ENCODE results near the gene TMEM63A. TPM values are rescaled to one million over a fixed set of nuclear protein-coding genes. Genes with fewer than 3 reads are reported as not detected.
A peak's percentile ranks its signal among the peaks of the same experiment; 100 is the strongest.
"Not testable (repeated sequence)": the region's sequence is repeated elsewhere in the genome, so short reads cannot be mapped to it uniquely, and the experiment has no call there.

Gene TMEM63A
- total and polyA plus RNA-seq, 4 experiments from 2014 or later = 46.2 to 507 (median 278) TPM

DNA sequence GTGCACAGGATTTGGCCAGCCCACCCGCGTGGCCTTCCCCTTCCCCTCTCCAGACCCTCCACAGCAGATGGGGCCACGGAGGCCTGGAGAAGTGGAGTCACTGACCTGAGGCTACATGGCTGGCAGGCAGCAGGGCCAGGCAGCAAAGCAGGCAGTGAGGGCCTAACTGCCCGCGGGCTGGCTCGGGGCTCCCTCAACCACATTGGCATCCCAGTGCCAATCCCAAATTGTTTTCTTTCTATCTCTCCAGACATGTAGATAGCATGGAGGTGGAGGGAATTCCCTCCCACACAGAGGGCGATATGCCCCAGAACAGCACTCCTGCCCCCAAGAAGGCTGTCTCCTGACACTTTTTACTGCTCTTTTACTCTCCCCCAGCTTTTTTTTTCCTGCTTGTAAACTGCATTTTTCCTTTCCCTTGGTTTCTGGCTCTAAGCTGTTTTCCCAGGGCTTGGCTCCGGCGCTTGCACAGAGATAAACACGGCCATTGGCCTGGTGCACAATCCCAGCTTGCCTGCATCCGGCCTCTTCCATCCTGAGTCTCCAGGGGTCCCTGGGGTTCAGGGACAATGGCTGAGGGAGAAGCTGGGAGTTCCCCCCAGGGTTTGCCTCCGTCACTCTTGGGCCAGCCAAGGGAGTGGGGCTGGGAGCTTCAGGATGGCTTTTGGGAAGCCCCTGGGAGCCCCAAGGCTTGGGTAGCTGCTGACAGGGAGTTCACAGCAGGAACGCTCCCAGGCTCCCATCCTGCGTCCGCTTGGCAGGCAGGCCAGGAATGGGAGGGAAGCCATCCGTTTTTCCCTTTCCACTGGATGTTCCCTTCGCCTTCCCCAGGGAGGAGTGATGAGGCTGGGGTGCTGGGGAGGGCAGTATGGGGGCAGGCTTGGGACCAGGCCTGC is 65.3 kb downstream of the TMEM63A start:
- ChIA-PET CTCF (ENCODE audit: partially characterized antibody) (interaction anchor here (0.6 kb wide), 1 partner anchor 108 kb away, joined by 3 read pairs; no protein-coding TSS in a partner anchor), POLR2A (ENCODE audit: partially characterized antibody) (interaction anchor here (0.8 to 1.4 kb wide), 2 partner anchors 8 to 39 kb away, joined by 4 to 5 read pairs; partner anchors contain the start of gene SRP9)
- Histone ChIP-seq H3K27ac (ENCODE audit: low read depth, low read length) (no peak overlapping the region), H3K4me1 (ENCODE audit: insufficient read depth, low read length) (no peaks in the 10 kb centered on the region), H3K9me3 (ENCODE audit: control insufficient read depth in 1 of 2, low read length in 2 of 2) (no peaks in the 10 kb centered on the region), H3K4me3 (ENCODE audit: low read length in 2 of 2) (no peak overlapping the region), H3K27me3 (ENCODE audit: insufficient read depth, low read length) (no peaks in the 10 kb centered on the region), H3K36me3 (ENCODE audit: insufficient read depth, low read length) (no peaks in the 10 kb centered on the region)
- intact Hi-C loops (cut with micrococcal nuclease) = no loop called here
- no peak overlapping the region for H3K4me3 Mint-ChIP-seq
- no peaks in the 10 kb centered on the region for H3K36me3 Mint-ChIP-seq
- H3K27me3 Mint-ChIP-seq = no peaks in the 10 kb centered on the region
- peaks cover 0 to under 1% (median 0%) of the 10 kb centered on the region in 4 donors for H3K4me1 Mint-ChIP-seq
- no peak for DNase-seq
- no peaks in the 10 kb centered on the region for H3K9me3 Mint-ChIP-seq
- H3K27ac Mint-ChIP-seq = no peak overlapping the region

DNA sequence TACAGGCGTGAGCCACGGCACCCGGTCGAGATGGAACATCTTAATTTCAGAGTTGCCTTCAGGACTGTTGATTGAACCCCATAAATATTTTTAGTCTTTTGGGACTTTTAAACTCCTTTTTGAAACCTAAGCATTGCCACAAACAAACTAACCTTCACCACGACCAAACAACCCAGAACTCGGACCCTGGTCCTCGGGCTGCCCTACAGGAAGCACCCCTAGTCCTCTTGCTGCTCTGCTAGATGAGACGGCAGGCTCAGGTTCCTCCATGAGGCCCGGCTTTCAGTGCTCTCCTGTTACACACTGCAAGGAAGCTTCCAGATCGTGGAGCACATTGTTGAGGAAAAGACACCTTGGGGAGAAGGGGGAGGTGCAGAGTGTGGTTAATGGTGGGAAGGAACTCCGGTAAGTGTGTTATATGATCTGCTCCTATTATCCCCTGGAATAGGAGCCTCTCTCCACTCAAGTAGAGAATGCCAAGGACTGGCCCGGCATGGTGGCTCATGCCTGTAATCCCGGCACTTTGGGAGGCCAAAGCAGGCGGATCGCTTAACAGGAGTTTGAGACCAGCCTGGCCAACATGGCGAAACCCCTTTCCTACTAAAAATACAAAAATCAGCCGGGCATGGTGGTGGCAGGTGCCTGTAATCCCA is 66.5 kb downstream of the TMEM63A start:
- Histone ChIP-seq H3K27me3 (ENCODE audit: insufficient read depth, low read length) (no peaks in the 10 kb centered on the region), H3K27ac (ENCODE audit: low read depth, low read length) (no peak overlapping the region), H3K4me1 (ENCODE audit: insufficient read depth, low read length) (peaks cover 3% of the 10 kb centered on the region), H3K9me3 (ENCODE audit: control insufficient read depth in 1 of 2, low read length in 2 of 2) (no peaks in the 10 kb centered on the region), H3K36me3 (ENCODE audit: insufficient read depth, low read length) (no peaks in the 10 kb centered on the region), H3K4me3 (ENCODE audit: low read length in 2 of 2) (no peak overlapping the region)
- intact Hi-C loops (cut with micrococcal nuclease) = no loop called here
- peaks cover under 1 to 3% (median 1%) of the 10 kb centered on the region in 4 donors for H3K4me1 Mint-ChIP-seq
- ChIA-PET CTCF (ENCODE audit: partially characterized antibody) (no interaction called here), POLR2A (ENCODE audit: partially characterized antibody) (interaction anchor here (0.8 kb wide), 1 partner anchor 9 kb away, joined by 4 read pairs; no protein-coding TSS in a partner anchor)
- H3K36me3 Mint-ChIP-seq = no peaks in the 10 kb centered on the region
- no peaks in the 10 kb centered on the region for H3K27me3 Mint-ChIP-seq
- no peaks in the 10 kb centered on the region for H3K9me3 Mint-ChIP-seq
- H3K4me3 Mint-ChIP-seq = no peak overlapping the region
- no peak overlapping the region for H3K27ac Mint-ChIP-seq
- no peak for DNase-seq

DNA sequence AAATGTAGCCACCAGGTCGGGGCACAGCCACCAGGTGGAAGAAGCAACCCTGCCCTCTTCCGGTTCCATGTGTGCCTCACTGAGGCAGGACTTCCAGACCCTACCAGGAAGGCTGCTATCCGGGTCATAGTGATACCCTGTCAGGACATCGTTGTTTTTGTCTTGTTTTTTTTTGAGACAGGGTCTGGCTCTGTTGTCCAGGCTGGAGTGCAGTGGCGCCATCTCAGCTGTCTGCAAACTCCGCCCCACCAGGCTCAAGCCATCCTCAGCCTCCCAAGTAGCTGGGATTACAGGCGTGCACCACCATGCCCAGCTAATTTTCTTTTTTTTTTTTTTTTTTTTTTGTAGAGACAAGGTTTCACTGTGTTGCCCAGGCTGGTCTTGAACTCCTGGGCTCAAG is 67.1 kb downstream of the TMEM63A start:
- H3K9me3 Mint-ChIP-seq; POLR2A ChIA-PET (ENCODE audit: partially characterized antibody): not testable (repeated sequence)

DNA sequence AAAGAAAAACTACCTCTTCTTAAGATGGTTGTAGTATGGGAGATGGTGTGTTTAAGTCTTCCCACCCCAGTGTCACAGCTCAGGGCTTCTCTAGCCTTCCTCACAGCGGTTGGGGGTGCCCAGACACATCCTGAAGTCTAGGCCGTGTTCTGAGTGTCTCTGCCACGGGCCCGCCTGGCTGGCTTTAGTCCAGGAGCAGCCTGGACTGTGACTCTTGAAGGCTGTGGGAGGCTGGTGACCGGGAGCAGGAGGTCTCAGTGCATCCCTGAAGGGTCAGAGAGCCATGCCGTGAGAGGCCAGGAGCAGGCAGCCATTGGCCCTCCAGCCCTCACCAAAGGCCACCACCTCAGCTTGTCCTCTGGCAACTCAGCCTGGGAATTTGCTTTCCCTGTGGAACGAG is 67.8 kb downstream of the TMEM63A start:
- H3K27me3 ChIP-seq (ENCODE audit: insufficient read depth, low read length) = no peaks in the 10 kb centered on the region
- no peak overlapping the region for H3K27ac ChIP-seq (ENCODE audit: low read depth, low read length)
- Mint-ChIP-seq H3K27me3 (peaks cover 0 to 2% of the 10 kb centered on the region in 2 donors), H3K36me3 (no peaks in the 10 kb centered on the region), H3K9me3 (no peaks in the 10 kb centered on the region), H3K4me1 (peaks cover 5 to 10% (median 6%) of the 10 kb centered on the region in 4 donors), H3K4me3 (no peak overlapping the region), H3K27ac (no peak overlapping the region)
- peaks cover 11% of the 10 kb centered on the region for H3K4me1 ChIP-seq (ENCODE audit: insufficient read depth, low read length)
- intact Hi-C loops (cut with micrococcal nuclease) = no loop called here
- ChIA-PET POLR2A (ENCODE audit: partially characterized antibody) (interaction anchor here (1.1 kb wide), 1 partner anchor 68 kb away, joined by 4 read pairs; the partner anchor contains the start of gene TMEM63A), CTCF (ENCODE audit: partially characterized antibody) (no interaction called here)
- H3K36me3 ChIP-seq (ENCODE audit: insufficient read depth, low read length) = no peaks in the 10 kb centered on the region
- no peaks in the 10 kb centered on the region for H3K9me3 ChIP-seq (ENCODE audit: control insufficient read depth in 1 of 2, low read length in 2 of 2)
- H3K4me3 ChIP-seq (ENCODE audit: low read length in 2 of 2) = no peak overlapping the region
- DNase-seq = no peak

More for the DNA sequence above, 67.1 kb downstream of the TMEM63A start:
- H3K4me1 Mint-ChIP-seq; DNase-seq; H3K27me3 ChIP-seq (ENCODE audit: insufficient read depth, low read length); H3K4me1 ChIP-seq (ENCODE audit: insufficient read depth, low read length); H3K36me3 ChIP-seq (ENCODE audit: insufficient read depth, low read length); H3K4me3 ChIP-seq (ENCODE audit: low read length in 2 of 2); H3K27ac ChIP-seq (ENCODE audit: low read depth, low read length); H3K27me3 Mint-ChIP-seq; H3K9me3 ChIP-seq (ENCODE audit: control insufficient read depth in 1 of 2, low read length in 2 of 2); H3K27ac Mint-ChIP-seq; H3K4me3 Mint-ChIP-seq; CTCF ChIA-PET (ENCODE audit: partially characterized antibody); intact Hi-C loops (cut with micrococcal nuclease); H3K36me3 Mint-ChIP-seq: not testable (repeated sequence)

DNA sequence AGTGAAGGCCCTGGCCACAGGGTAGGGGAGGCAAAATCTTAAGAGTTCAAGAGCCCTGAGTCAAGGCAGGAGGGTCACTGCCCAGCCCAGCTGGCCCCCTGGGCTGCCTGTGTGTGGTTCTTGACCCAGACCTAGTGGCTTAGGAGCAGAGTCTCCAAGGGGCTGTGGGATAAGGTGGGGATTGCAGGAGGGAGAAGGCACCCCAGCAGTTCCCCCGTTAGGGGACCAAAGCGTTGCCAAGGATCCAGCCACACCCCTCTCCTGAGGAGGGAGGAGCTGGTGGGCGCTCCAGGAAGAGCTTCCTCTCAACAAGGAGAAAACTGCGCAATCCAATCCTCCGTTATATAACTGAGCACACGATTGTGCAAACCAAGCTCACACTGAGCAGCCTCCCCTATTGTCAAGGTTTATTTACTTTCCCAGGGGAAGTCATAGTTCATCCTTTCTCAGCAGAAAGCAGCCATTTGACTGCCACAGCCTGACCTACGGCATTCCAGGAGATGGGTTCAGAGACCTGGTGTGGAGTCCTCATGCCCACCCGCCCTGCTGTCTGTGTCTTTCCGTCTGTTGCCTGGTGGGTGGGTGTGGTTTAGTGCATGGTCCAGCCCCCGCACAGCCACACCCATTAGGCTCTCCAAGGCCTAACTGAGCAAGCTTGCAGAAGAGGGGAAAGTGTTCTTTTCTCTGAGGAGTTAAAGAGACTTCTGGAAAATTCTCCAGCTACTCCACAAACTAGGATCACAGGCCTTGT is 68.8 kb downstream of the TMEM63A start:
- Histone ChIP-seq H3K36me3 (ENCODE audit: insufficient read depth, low read length) (no peaks in the 10 kb centered on the region), H3K27ac (ENCODE audit: low read depth, low read length) (no peak overlapping the region), H3K4me3 (ENCODE audit: low read length in 2 of 2) (no peak overlapping the region), H3K4me1 (ENCODE audit: insufficient read depth, low read length) (peaks cover 11% of the 10 kb centered on the region), H3K9me3 (ENCODE audit: control insufficient read depth in 1 of 2, low read length in 2 of 2) (no peaks in the 10 kb centered on the region), H3K27me3 (ENCODE audit: insufficient read depth, low read length) (no peaks in the 10 kb centered on the region)
- peaks cover 5 to 13% (median 6%) of the 10 kb centered on the region in 4 donors for H3K4me1 Mint-ChIP-seq
- CTCF ChIA-PET (ENCODE audit: partially characterized antibody) = no interaction called here
- intact Hi-C loops (cut with micrococcal nuclease) = no loop called here
- no peak for DNase-seq
- POLR2A ChIA-PET (ENCODE audit: partially characterized antibody) = interaction anchor here (0.6 to 1.6 kb wide), 3 partner anchors 42 to 84 kb away, joined by 3 to 4 read pairs (median 3); partner anchors contain the start of gene TMEM63A
- H3K9me3 Mint-ChIP-seq = no peaks in the 10 kb centered on the region
- H3K4me3 Mint-ChIP-seq = no peak overlapping the region
- peaks cover 0 to 2% of the 10 kb centered on the region in 2 donors for H3K27me3 Mint-ChIP-seq
- H3K36me3 Mint-ChIP-seq = no peaks in the 10 kb centered on the region
- H3K27ac Mint-ChIP-seq = no peak overlapping the region

DNA sequence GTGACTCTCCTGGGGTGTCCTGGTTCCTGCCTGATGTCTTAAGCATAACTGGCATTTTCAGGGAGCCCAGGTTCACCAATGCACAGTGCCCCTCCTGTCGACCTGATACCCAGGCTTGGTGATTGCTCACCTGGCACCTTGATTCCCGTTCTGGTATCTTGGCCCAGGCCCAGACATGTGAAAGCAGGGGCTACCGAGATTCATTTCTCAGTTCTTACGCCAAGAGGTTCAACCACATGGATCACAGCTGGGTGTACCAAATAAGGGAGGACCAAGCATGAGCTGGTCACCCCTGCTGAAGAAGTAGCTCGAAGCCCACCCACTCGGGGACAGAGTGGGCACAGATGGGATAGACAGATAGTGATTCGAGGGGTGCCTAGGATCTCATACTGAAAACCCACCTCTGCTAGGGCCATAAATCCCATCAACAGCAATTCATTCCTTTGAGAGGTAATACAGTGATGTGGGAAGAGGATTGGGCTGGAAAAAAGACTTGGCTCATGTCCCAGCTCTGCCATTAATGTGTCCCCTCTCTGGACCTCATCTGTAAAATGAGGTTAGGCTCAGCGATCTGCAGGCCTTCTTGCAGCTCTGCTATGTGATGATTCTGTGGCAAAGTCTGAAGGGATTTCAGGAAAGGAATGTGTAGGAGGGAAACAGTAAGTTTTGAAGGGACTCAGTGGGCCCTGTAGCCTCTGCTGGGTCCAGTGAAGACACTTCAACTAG is 69.5 kb downstream of the TMEM63A start:
- intact Hi-C loops (cut with micrococcal nuclease) = no loop called here
- Histone ChIP-seq H3K27ac (ENCODE audit: low read depth, low read length) (no peak overlapping the region), H3K4me1 (ENCODE audit: insufficient read depth, low read length) (peaks cover 11% of the 10 kb centered on the region), H3K9me3 (ENCODE audit: control insufficient read depth in 1 of 2, low read length in 2 of 2) (no peaks in the 10 kb centered on the region), H3K36me3 (ENCODE audit: insufficient read depth, low read length) (no peaks in the 10 kb centered on the region), H3K4me3 (ENCODE audit: low read length in 2 of 2) (no peak overlapping the region), H3K27me3 (ENCODE audit: insufficient read depth, low read length) (no peaks in the 10 kb centered on the region)
- no peaks in the 10 kb centered on the region for H3K36me3 Mint-ChIP-seq
- H3K27ac Mint-ChIP-seq = no peak overlapping the region
- DNase-seq = no peak
- peak overlapping the region in 1 of 8 donors; percentile 4 for H3K4me3 Mint-ChIP-seq
- peaks cover 5 to 13% (median 6%) of the 10 kb centered on the region in 4 donors for H3K4me1 Mint-ChIP-seq
- CTCF ChIA-PET (ENCODE audit: partially characterized antibody) = no interaction called here
- H3K27me3 Mint-ChIP-seq = peaks cover 0 to 2% of the 10 kb centered on the region in 2 donors
- H3K9me3 Mint-ChIP-seq = no peaks in the 10 kb centered on the region
- POLR2A ChIA-PET (ENCODE audit: partially characterized antibody) = interaction anchor here (0.6 to 1.6 kb wide), 3 partner anchors 43 to 368 kb away, joined by 3 read pairs; no protein-coding TSS in a partner anchor

All from CD4-positive, alpha-beta memory T cell (primary cell).